ENCODE results near the gene FTO.

DNA sequence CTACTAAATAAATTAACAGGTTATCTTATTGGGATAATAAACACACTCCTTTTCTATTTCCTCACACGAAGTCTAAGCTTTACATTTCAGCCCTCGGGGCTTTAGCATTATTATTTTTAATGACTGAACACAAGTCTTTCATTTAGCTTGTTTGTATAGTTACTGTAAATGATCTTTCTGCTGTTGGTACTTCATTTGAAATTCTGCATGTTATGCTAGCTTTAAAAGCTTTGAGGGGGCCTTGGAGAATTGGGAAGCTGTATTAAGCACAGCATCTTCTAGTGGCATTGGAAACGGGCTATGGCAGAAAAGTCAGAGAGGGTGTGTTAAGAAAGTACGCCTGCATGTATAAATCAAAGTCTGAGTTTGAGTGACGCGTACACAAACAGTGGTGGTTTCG, 243.7 kb downstream of the FTO start:
- no peak for TF ChIP-seq POLR2AphosphoS5 (IDR thresholded peaks at IDR 0.05; ENCODE audit: low read depth, low read length)
- TF ChIP-seq, protein P1, sequence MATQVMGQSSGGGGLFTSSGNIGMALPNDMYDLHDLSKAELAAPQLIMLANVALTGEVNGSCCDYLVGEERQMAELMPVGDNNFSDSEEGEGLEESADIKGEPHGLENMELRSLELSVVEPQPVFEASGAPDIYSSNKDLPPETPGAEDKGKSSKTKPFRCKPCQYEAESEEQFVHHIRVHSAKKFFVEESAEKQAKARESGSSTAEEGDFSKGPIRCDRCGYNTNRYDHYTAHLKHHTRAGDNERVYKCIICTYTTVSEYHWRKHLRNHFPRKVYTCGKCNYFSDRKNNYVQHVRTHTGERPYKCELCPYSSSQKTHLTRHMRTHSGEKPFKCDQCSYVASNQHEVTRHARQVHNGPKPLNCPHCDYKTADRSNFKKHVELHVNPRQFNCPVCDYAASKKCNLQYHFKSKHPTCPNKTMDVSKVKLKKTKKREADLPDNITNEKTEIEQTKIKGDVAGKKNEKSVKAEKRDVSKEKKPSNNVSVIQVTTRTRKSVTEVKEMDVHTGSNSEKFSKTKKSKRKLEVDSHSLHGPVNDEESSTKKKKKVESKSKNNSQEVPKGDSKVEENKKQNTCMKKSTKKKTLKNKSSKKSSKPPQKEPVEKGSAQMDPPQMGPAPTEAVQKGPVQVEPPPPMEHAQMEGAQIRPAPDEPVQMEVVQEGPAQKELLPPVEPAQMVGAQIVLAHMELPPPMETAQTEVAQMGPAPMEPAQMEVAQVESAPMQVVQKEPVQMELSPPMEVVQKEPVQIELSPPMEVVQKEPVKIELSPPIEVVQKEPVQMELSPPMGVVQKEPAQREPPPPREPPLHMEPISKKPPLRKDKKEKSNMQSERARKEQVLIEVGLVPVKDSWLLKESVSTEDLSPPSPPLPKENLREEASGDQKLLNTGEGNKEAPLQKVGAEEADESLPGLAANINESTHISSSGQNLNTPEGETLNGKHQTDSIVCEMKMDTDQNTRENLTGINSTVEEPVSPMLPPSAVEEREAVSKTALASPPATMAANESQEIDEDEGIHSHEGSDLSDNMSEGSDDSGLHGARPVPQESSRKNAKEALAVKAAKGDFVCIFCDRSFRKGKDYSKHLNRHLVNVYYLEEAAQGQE (IDR thresholded peaks at IDR 0.05; ENCODE audit: insufficient read depth in 1 of 2, low read depth in 2 of 2, low read length in 2 of 2): no peak
- TF ChIP-seq SIN3A (IDR thresholded peaks at IDR 0.05; ENCODE audit: borderline replicate concordance, insufficient read depth, low read length): no peak

Data from PFSK-1 (cell line).